Esophagus squamous epithelium (tissue), 5 donors: Measurements from ENCODE around the gene MTMR4. TPM values are rescaled to one million over a fixed set of nuclear protein-coding genes. Genes with fewer than 3 reads are reported as not detected.

Experiments
- DNase-seq: peaks from one replicate; lab custom pipeline; 2025; lab: John Stamatoyannopoulos, UW
- H3K27ac ChIP-seq, 4 donors: fragments of 200-600 bp; sonication (generic); one replicate each; pipeline ENCODE4 v1.5.1; 2016 to 2019; ENCODE audit warnings: mild to moderate bottlenecking in 1 of 4
- H3K27me3 ChIP-seq, 4 donors: fragments of 200-600 bp; sonication (generic); 1 replicate in 3 of 4; 2 replicates in 1 of 4; pipeline versions ENCODE4 v1.5.1 to v1.6.0; 2017 to 2021; ENCODE audit warnings: antibody characterized with exemption in 1 of 4
- H3K36me3 ChIP-seq, 3 donors: fragments of 200-600 bp; sonication (generic); one replicate each; pipeline ENCODE4 v1.5.1; 2016 to 2019
- H3K4me1 ChIP-seq, 3 donors: fragments of 200-600 bp; sonication (generic); one replicate each; pipeline ENCODE4 v1.5.1; 2017 to 2019
- H3K4me3 ChIP-seq, 4 donors: fragments of 200-600 bp; sonication (generic); 1 replicate in 3 of 4; 2 replicates in 1 of 4; pipeline ENCODE4 v1.5.1; 2016 to 2019; ENCODE audit warnings: mild to moderate bottlenecking in 2 of 4, moderate library complexity in 1 of 4
- H3K9me3 ChIP-seq, 3 donors: fragments of 200-600 bp; sonication (generic); one replicate each; pipeline ENCODE4 v1.5.1; 2016 to 2019
- CTCF ChIP-seq, 6 experiments: fragments of 450-650 bp in 4 of 6; fragments of 200-600 bp in 2 of 6; sonication (generic) in 2 of 6; IDR thresholded peaks; one replicate each; pipeline ENCODE4 v1.5.1; 2016 to 2019; ENCODE audit warnings: antibody characterized with exemption in 6 of 6, mild to moderate bottlenecking in 4 of 6, moderate library complexity in 4 of 6
- POLR2A ChIP-seq, 4 donors: fragments of 450-650 bp; IDR thresholded peaks; one replicate each; pipeline ENCODE4 v1.6.1; 2017; ENCODE audit warnings: antibody characterized with exemption in 4 of 4, mild to moderate bottlenecking in 4 of 4, moderate library complexity in 3 of 4
- WGBS, 2 donors: methylation state at CpG; one replicate each; pipeline ENCODE4 v1.1.5; 2018; 5-methylcytosine and 5-hydroxymethylcytosine counted together
- intact Hi-C: fragments of 100-400 bp; cut with DNase I; formaldehyde crosslinking; loops from one replicate; pipeline ENCODE4 v1.15.0; 2022
- total RNA-seq, 4 donors: library from RNA; depleted of rRNA; stranded (reverse); fragments of >200 nt; gene quantifications; one replicate each; pipeline ENCODE4 v1.1.0, GENCODE V29; 2016
- donor health status: DM: yes; HTN: yes; CAD: no.

MTMR4 gene
- total RNA-seq, 4 donors from 2014 or later = 21.7 to 34.5 (median 28.0) TPM

- Histone ChIP-seq H3K4me3 (no peak overlapping the region), H3K9me3 (no peaks in the 10 kb centered on the region), H3K27ac (no peak overlapping the region), H3K36me3 (no peaks in the 10 kb centered on the region), H3K4me1 (peaks cover 7 to 24% (median 11%) of the 10 kb centered on the region in 3 donors), H3K27me3 (peaks cover 0 to 20% (median 0%) of the 10 kb centered on the region in 4 donors)
- DNase-seq = no peak
- WGBS, 2 donors = 69 to 81% methylated on average over 2 of the region's 2 CpGs
- intact Hi-C loops = no loop called here
- TF ChIP-seq POLR2A (IDR thresholded peaks at IDR 0.05) (no peak), CTCF (IDR thresholded peaks at IDR 0.05) (no peak)
These were observed 21.0 kb upstream of the MTMR4 start for GRCh38 chr17:58535431-58535830.

DNA sequence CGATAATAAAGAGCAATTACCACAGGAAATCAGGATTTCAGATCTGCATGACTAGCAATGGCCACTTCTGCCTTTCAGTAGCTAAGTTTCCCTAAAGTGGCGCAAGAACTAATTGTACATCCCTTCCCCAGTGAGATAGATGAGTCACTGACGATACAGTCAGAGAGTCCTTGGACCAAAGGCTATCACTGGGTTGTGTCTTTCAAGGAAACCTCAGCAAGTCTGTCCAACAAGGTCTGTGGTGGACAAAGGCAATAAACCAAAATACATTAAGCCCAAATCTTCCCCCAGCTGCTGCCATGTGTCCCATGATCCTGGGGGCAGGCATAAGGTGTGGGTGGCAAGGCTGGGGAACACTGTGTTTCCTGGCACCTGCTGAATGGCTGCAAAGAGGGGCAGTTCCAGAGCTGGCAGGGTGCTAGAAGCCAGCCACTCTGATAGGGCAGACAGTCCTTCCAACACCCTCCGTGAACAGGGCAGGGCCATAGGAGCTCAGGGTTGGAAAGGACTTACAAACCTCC lies 20.5 kb upstream of the MTMR4 start:
- peaks cover 0 to 20% (median 0%) of the 10 kb centered on the region in 4 donors for H3K27me3 ChIP-seq
- peaks cover 7 to 24% (median 11%) of the 10 kb centered on the region in 3 donors for H3K4me1 ChIP-seq
- H3K36me3 ChIP-seq = no peaks in the 10 kb centered on the region
- intact Hi-C loops = no loop called here
- TF ChIP-seq CTCF (IDR thresholded peaks at IDR 0.05) (no peak), POLR2A (IDR thresholded peaks at IDR 0.05) (no peak)
- H3K27ac ChIP-seq = no peak overlapping the region
- DNase-seq = no peak
- WGBS, 2 donors = 83 to 86% methylated on average over 1 to 4 of the region's 4 CpGs
- H3K4me3 ChIP-seq = no peak overlapping the region
- no peaks in the 10 kb centered on the region for H3K9me3 ChIP-seq

GRCh38 chr17:58534331-58534730 lies 19.9 kb upstream of the MTMR4 start:
- no peak for TF ChIP-seq CTCF (IDR thresholded peaks at IDR 0.05)
- no peak for TF ChIP-seq POLR2A (IDR thresholded peaks at IDR 0.05)
- no peak for DNase-seq
- intact Hi-C loops = no loop called here
- Histone ChIP-seq H3K4me1 (peaks cover 7 to 24% (median 11%) of the 10 kb centered on the region in 3 donors), H3K36me3 (no peaks in the 10 kb centered on the region), H3K9me3 (no peaks in the 10 kb centered on the region), H3K27me3 (peaks cover 0 to 20% (median 0%) of the 10 kb centered on the region in 4 donors), H3K4me3 (no peak overlapping the region), H3K27ac (no peak overlapping the region)
- 68 to 70% methylated on average over 3 of the region's 3 CpGs for WGBS, 2 donors

- peaks cover 0 to 20% (median 0%) of the 10 kb centered on the region in 4 donors for H3K27me3 ChIP-seq
- no peak overlapping the region for H3K4me3 ChIP-seq
- H3K9me3 ChIP-seq = no peaks in the 10 kb centered on the region
- TF ChIP-seq POLR2A (IDR thresholded peaks at IDR 0.05) (no peak), CTCF (IDR thresholded peaks at IDR 0.05) (no peak)
- DNase-seq = no peak
- H3K36me3 ChIP-seq = no peaks in the 10 kb centered on the region
- intact Hi-C loops = no loop called here
- 82 to 86% methylated on average over 3 to 4 of the region's 5 CpGs for WGBS, 2 donors
- peaks cover 7 to 30% (median 11%) of the 10 kb centered on the region in 3 donors for H3K4me1 ChIP-seq
- H3K27ac ChIP-seq = no peak overlapping the region
These were observed 19.3 kb upstream of the MTMR4 start for GRCh38 chr17:58533616-58534188.

GRCh38 chr17:58532555-58532951 lies 18.1 kb upstream of the MTMR4 start:
- no peak overlapping the region for H3K27ac ChIP-seq
- H3K4me3 ChIP-seq = peak overlapping the region in 3 of 4 donors; percentile 46 to 78 (median 59)
- no peak for DNase-seq

More at GRCh38 chr17:58532555-58532951, 18.1 kb upstream of the MTMR4 start:
- Histone ChIP-seq H3K36me3 (no peaks in the 10 kb centered on the region), H3K9me3 (no peaks in the 10 kb centered on the region), H3K4me1 (peaks cover 7 to 42% (median 11%) of the 10 kb centered on the region in 3 donors), H3K27me3 (peaks cover 0 to 20% (median 0%) of the 10 kb centered on the region in 4 donors)
- 43 to 58% methylated on average over 3 of the region's 3 CpGs for WGBS, 2 donors
- intact Hi-C loops = no loop called here
- TF ChIP-seq CTCF (IDR thresholded peaks at IDR 0.05) (no peak), POLR2A (IDR thresholded peaks at IDR 0.05) (no peak)
